ENCODE measurements around the gene DNHD1. TPM values are rescaled to one million over a fixed set of nuclear protein-coding genes. Genes with fewer than 3 reads are reported as not detected.

The DNHD1 gene
- total RNA-seq, 1 experiment from 2014 or later: 10.6 TPM

- CTCF ChIA-PET: interaction anchor here (0.6 to 0.7 kb wide), 2 partner anchors 63 to 103 kb away, joined by 3 read pairs; partner anchors contain the start of gene APBB1
- ATAC-seq (peak; percentile 16), DNase-seq (ENCODE audit: low read depth, low spot score) (no peak)
- Histone ChIP-seq H3K27me3 (ENCODE audit: control insufficient read depth, insufficient read depth, low read length) (no peaks in the 10 kb centered on the region), H3K9me3 (ENCODE audit: control insufficient read depth, insufficient read depth, low read depth, low read length) (no peaks in the 10 kb centered on the region), H3K4me1 (ENCODE audit: control insufficient read depth, insufficient read depth, low read length) (peaks cover 20% of the 10 kb centered on the region), H3K27ac (ENCODE audit: low read length) (peak overlapping the region; percentile 92), H3K4me3 (ENCODE audit: low read depth in 2 of 2, low read length in 2 of 2) (peak overlapping the region; percentile 76 to 98), H3K36me3 (ENCODE audit: control insufficient read depth, insufficient read depth, low read length) (peaks cover 30% of the 10 kb centered on the region)
- in situ Hi-C loops (cut with HindIII; ENCODE audit: low pct_unique_long_range_greater_than_20kb, low sequenced_read_pairs): no loop called here
- no TSS peak for BruUV-seq (replicated peaks)
- POLR2A ChIA-PET: interaction anchor here (0.9 to 1.3 kb wide), 3 partner anchors 16 to 446 kb away, joined by 3 to 4 read pairs (median 3); partner anchors contain the start of gene DNHD1
- intact Hi-C loops (cut with micrococcal nuclease; ENCODE audit: unreplicated experiment): no loop called here
- TF ChIP-seq CTCF (IDR thresholded peaks at IDR 0.05) (no peak), POLR2AphosphoS5 (IDR thresholded peaks at IDR 0.05; ENCODE audit: low read depth, low read length) (no peak), SIN3A (IDR thresholded peaks at IDR 0.05; ENCODE audit: borderline replicate concordance, insufficient read depth, low read depth, low read length) (no peak), TCF7L2 (IDR thresholded peaks at IDR 0.05; ENCODE audit: low read depth, low read length) (no peak), REST (IDR thresholded peaks at IDR 0.05; ENCODE audit: insufficient read depth in 1 of 2, low read depth in 2 of 2, low read length in 1 of 2) (no peak)
Observed at GRCh38 chr11:6481924-6482275, 15.2 kb upstream of the DNHD1 start.

- in situ Hi-C loops (cut with HindIII; ENCODE audit: low pct_unique_long_range_greater_than_20kb, low sequenced_read_pairs) (no loop called here), intact Hi-C loops (cut with micrococcal nuclease; ENCODE audit: unreplicated experiment) (no loop called here)
- CTCF ChIA-PET: interaction anchor here (0.6 kb wide), 1 partner anchor 103 kb away, joined by 3 read pairs; no protein-coding TSS in a partner anchor
- no peaks in the 10 kb centered on the region for H3K27me3 ChIP-seq (ENCODE audit: control insufficient read depth, insufficient read depth, low read length)
- POLR2A ChIA-PET: no interaction called here
- H3K9me3 ChIP-seq (ENCODE audit: control insufficient read depth, insufficient read depth, low read depth, low read length): no peaks in the 10 kb centered on the region
- ATAC-seq (no peak), DNase-seq (ENCODE audit: low read depth, low spot score) (no peak)
- H3K36me3 ChIP-seq (ENCODE audit: control insufficient read depth, insufficient read depth, low read length): peaks cover 30% of the 10 kb centered on the region
- peaks cover 20% of the 10 kb centered on the region for H3K4me1 ChIP-seq (ENCODE audit: control insufficient read depth, insufficient read depth, low read length)
- BruUV-seq (replicated peaks): no TSS peak
- H3K4me3 ChIP-seq (ENCODE audit: low read depth in 2 of 2, low read length in 2 of 2): peak overlapping the region; percentile 76 to 98
- H3K27ac ChIP-seq (ENCODE audit: low read length): peak overlapping the region; percentile 92
- TF ChIP-seq TCF7L2 (IDR thresholded peaks at IDR 0.05; ENCODE audit: low read depth, low read length) (no peak), SIN3A (IDR thresholded peaks at IDR 0.05; ENCODE audit: borderline replicate concordance, insufficient read depth, low read depth, low read length) (no peak), CTCF (IDR thresholded peaks at IDR 0.05) (no peak), POLR2AphosphoS5 (IDR thresholded peaks at IDR 0.05; ENCODE audit: low read depth, low read length) (no peak), REST (IDR thresholded peaks at IDR 0.05; ENCODE audit: insufficient read depth in 1 of 2, low read depth in 2 of 2, low read length in 1 of 2) (no peak)
Observed at GRCh38 chr11:6482441-6482840, 14.6 kb upstream of the DNHD1 start.

All from Panc1 (cell line).